HepG2 (cell line): Measurements from ENCODE around the gene NFKBIA. TPM values are rescaled to one million over a fixed set of nuclear protein-coding genes. Genes with fewer than 3 reads are reported as not detected.

Experiments used
- BCLAF1 ChIP-seq: fragments of 450-650 bp; IDR thresholded peaks from 2 replicates; pipeline ENCODE4 v1.6.1; 2017; ENCODE audit warnings: mild to moderate bottlenecking
- CCDC6 ChIP-seq: sonication (generic); formaldehyde crosslinking; IDR thresholded peaks from 2 replicates; pipeline ENCODE4 v1.8.1; 2022; ENCODE audit warnings: mild to moderate bottlenecking, missing genetic modification reagents, moderate library complexity
- JUN ChIP-seq: sonication (generic); formaldehyde crosslinking; IDR thresholded peaks from 2 replicates; pipeline ENCODE4 v1.4.0; 2020; ENCODE audit warnings: mild to moderate bottlenecking, missing genetic modification reagents
- TFE3 ChIP-seq: IDR thresholded peaks from 2 replicates; pipeline ENCODE4 v1.6.1; 2016
- ZBTB43 ChIP-seq: sonication (generic); formaldehyde crosslinking; conservative IDR thresholded peaks from 2 replicates; pipeline ENCODE4 v1.4.0; 2020; ENCODE audit warnings: missing genetic modification reagents
- ZNF24 ChIP-seq: fragments of 450-650 bp; IDR thresholded peaks from 2 replicates; pipeline ENCODE4 v1.6.1; 2017; ENCODE audit warnings: antibody characterized with exemption, mild to moderate bottlenecking
- ZNF34 ChIP-seq: sonication (generic); formaldehyde crosslinking; IDR thresholded peaks from 2 replicates; pipeline ENCODE4 v1.4.0; 2020; ENCODE audit warnings: mild to moderate bottlenecking, missing genetic modification reagents, borderline replicate concordance
- ZNF816 ChIP-seq: sonication (generic); formaldehyde crosslinking; IDR thresholded peaks from 2 replicates; pipeline ENCODE4 v1.8.0; 2022; ENCODE audit warnings: missing genetic modification reagents, mild to moderate bottlenecking, borderline replicate concordance
- polyA plus RNA-seq, 8 experiments: library from polyadenylated mRNA; depleted of rRNA in 3 of 8; stranded (reverse) in 7 of 8; unstranded in 1 of 8; fragments of >200 nt; fragmentation: Illumina TruSeq in 4 of 8; extraction: Trizol in 4 of 8; gene quantifications; 2 replicates each; pipeline versions ENCODE4 v1.2.1 to v1.2.3, GENCODE V29; 2011 to 2016; ENCODE audit warnings: low read depth in 4 of 8, missing spikeins in 1 of 8, mixed read lengths in 1 of 8; ENCODE audit not compliant: insufficient read depth in 1 of 8
- total RNA-seq, 5 experiments: library from RNA; depleted of rRNA; stranded (reverse); fragments of >200 nt; fragmentation: Illumina TruSeq; extraction: Trizol; gene quantifications; 2 replicates each; pipeline ENCODE4 v1.2.3, GENCODE V29; 2016; ENCODE audit warnings: low read depth in 1 of 5
- TF ChIP-seq, protein P1 (sequence below): sonication (generic); formaldehyde crosslinking; IDR thresholded peaks from 2 replicates; pipeline ENCODE4 v1.4.0; 2020; ENCODE audit warnings: missing genetic modification reagents
- TF ChIP-seq, protein P2 (sequence below): sonication (generic); formaldehyde crosslinking; IDR thresholded peaks from 2 replicates; pipeline ENCODE4 v1.9.0; 2021; ENCODE audit warnings: missing genetic modification reagents, mild to moderate bottlenecking, borderline replicate concordance
- TF ChIP-seq, protein P3 (sequence below): IDR thresholded peaks from 2 replicates; pipeline ENCODE4 v1.6.1; 2016; ENCODE audit warnings: control low read depth
- TF ChIP-seq, protein P4 (sequence below): sonication (generic); formaldehyde crosslinking; IDR thresholded peaks from 2 replicates; pipeline ENCODE4 v1.4.0; 2020; ENCODE audit warnings: missing genetic modification reagents, borderline replicate concordance

Gene NFKBIA
- total and polyA plus RNA-seq, 2 of the 13 experiments (the other 11 are each of a cell fraction or from before 2014, with no cell fraction given) = 197 to 319 TPM

DNA sequence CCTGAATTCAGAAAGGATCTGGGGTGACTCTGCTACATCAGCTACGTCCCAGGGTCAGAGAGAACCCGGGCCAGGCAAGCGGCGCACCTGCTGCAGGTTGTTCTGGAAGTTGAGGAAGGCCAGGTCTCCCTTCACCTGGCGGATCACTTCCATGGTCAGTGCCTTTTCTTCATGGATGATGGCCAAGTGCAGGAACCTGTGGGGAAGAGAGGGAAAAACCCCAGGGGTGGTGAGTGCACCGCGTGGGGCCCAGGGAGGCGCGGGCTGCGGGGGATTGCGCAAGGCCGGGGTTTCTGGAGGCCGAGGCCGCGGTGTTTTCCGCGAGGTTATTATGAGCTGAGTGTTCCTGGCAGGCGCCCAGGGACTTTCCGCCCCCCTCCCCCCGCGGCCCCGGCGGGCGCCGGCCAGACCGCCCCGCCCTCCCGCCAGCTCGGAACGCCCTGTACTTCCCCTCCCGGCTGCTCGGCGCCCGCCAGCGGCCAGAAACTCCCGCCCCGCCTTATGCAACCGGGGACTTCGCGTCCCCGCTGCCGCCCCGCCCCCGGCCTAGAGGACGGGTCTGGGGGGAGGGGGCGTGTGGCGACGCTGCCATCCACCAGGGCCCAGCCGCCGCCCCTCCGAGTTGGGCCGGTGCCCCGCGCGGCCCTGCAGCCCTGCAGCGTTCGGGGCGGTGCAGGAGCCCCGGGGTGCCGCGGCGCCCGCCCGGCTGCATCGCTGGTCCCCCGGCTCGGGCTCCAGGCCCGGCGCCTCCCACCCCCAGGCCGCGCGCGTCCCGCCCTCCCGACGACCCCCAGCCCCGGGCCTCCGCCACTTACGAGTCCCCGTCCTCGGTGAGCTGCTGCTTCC lies 723 bp downstream of the NFKBIA start (continued):
- TF ChIP-seq ZBTB43 (CRISPR knock-in tag) (peak; percentile 98), ZNF816 (peak; percentile 80; the same call in 1 of the 2 replicates), TFE3 (CRISPR knock-in tag) (peak; percentile 97), ZNF34 (no peak; the same call in 1 of the 2 replicates), CCDC6 (CRISPR knock-in tag) (no peak), BCLAF1 (no peak), ZNF24 (no peak), JUN (CRISPR knock-in tag) (peak; percentile 92)
- TF ChIP-seq, protein P1, sequence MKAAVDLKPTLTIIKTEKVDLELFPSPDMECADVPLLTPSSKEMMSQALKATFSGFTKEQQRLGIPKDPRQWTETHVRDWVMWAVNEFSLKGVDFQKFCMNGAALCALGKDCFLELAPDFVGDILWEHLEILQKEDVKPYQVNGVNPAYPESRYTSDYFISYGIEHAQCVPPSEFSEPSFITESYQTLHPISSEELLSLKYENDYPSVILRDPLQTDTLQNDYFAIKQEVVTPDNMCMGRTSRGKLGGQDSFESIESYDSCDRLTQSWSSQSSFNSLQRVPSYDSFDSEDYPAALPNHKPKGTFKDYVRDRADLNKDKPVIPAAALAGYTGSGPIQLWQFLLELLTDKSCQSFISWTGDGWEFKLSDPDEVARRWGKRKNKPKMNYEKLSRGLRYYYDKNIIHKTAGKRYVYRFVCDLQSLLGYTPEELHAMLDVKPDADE (CRISPR knock-in tag) = no peak
- TF ChIP-seq, protein P2, sequence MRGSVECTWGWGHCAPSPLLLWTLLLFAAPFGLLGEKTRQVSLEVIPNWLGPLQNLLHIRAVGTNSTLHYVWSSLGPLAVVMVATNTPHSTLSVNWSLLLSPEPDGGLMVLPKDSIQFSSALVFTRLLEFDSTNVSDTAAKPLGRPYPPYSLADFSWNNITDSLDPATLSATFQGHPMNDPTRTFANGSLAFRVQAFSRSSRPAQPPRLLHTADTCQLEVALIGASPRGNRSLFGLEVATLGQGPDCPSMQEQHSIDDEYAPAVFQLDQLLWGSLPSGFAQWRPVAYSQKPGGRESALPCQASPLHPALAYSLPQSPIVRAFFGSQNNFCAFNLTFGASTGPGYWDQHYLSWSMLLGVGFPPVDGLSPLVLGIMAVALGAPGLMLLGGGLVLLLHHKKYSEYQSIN (CRISPR knock-in tag) = no peak
- TF ChIP-seq, protein P3, sequence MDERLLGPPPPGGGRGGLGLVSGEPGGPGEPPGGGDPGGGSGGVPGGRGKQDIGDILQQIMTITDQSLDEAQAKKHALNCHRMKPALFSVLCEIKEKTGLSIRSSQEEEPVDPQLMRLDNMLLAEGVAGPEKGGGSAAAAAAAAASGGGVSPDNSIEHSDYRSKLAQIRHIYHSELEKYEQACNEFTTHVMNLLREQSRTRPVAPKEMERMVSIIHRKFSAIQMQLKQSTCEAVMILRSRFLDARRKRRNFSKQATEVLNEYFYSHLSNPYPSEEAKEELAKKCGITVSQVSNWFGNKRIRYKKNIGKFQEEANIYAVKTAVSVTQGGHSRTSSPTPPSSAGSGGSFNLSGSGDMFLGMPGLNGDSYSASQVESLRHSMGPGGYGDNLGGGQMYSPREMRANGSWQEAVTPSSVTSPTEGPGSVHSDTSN (CRISPR knock-in tag) = no peak
- TF ChIP-seq, protein P4, sequence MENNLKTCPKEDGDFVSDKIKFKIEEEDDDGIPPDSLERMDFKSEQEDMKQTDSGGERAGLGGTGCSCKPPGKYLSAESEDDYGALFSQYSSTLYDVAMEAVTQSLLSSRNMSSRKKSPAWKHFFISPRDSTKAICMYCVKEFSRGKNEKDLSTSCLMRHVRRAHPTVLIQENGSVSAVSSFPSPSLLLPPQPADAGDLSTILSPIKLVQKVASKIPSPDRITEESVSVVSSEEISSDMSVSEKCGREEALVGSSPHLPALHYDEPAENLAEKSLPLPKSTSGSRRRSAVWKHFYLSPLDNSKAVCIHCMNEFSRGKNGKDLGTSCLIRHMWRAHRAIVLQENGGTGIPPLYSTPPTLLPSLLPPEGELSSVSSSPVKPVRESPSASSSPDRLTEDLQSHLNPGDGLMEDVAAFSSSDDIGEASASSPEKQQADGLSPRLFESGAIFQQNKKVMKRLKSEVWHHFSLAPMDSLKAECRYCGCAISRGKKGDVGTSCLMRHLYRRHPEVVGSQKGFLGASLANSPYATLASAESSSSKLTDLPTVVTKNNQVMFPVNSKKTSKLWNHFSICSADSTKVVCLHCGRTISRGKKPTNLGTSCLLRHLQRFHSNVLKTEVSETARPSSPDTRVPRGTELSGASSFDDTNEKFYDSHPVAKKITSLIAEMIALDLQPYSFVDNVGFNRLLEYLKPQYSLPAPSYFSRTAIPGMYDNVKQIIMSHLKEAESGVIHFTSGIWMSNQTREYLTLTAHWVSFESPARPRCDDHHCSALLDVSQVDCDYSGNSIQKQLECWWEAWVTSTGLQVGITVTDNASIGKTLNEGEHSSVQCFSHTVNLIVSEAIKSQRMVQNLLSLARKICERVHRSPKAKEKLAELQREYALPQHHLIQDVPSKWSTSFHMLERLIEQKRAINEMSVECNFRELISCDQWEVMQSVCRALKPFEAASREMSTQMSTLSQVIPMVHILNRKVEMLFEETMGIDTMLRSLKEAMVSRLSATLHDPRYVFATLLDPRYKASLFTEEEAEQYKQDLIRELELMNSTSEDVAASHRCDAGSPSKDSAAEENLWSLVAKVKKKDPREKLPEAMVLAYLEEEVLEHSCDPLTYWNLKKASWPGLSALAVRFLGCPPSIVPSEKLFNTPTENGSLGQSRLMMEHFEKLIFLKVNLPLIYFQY (CRISPR knock-in tag) = peak; percentile 81
